CD4-positive, alpha-beta T cell treated with Interleukin-17A for 1 hour (primary cell): ENCODE results near the gene CCSAP.

Experiments
- DNase-seq: peaks from one replicate; pipeline ENCODE4 v3.0.0-alpha.2; 2020

The CCSAP gene

GRCh38 chr1:229364207-229365065, 21.6 kb upstream of the CCSAP start:
- no peak for DNase-seq

DNA sequence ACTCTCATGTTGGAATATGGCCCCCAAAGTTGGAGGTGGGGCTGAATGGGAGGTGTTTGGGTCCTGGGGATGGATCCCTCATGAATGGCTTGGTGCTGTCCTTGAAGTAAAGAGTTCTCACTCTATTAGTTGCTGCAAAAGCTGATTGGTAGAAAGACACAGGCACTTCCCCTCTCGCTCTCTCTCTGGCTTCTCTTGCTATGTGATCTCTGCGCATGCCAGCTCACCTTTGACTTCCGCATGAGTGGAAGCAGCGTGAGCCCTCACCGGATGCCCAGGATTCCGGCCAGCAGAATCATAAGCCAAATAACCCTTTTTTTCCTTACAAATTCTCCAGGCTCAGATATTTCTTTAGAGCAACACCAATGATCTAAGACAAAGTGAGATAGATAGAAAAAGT, 20.9 kb upstream of the CCSAP start:
- no peak for DNase-seq

- DNase-seq: no peak
These were observed 17.6 kb upstream of the CCSAP start for GRCh38 chr1:229360420-229360819.

GRCh38 chr1:229355661-229356060, 12.8 kb upstream of the CCSAP start:
- DNase-seq: no peak

- no peak for DNase-seq
These were observed 11.4 kb upstream of the CCSAP start for GRCh38 chr1:229354226-229354625.

GRCh38 chr1:229352975-229353374, 10.1 kb upstream of the CCSAP start:
- no peak for DNase-seq

- no peak for DNase-seq
These were observed 6.9 kb upstream of the CCSAP start for GRCh38 chr1:229349463-229350385.

GRCh38 chr1:229347528-229347927, 4.7 kb upstream of the CCSAP start:
- no peak for DNase-seq

DNA sequence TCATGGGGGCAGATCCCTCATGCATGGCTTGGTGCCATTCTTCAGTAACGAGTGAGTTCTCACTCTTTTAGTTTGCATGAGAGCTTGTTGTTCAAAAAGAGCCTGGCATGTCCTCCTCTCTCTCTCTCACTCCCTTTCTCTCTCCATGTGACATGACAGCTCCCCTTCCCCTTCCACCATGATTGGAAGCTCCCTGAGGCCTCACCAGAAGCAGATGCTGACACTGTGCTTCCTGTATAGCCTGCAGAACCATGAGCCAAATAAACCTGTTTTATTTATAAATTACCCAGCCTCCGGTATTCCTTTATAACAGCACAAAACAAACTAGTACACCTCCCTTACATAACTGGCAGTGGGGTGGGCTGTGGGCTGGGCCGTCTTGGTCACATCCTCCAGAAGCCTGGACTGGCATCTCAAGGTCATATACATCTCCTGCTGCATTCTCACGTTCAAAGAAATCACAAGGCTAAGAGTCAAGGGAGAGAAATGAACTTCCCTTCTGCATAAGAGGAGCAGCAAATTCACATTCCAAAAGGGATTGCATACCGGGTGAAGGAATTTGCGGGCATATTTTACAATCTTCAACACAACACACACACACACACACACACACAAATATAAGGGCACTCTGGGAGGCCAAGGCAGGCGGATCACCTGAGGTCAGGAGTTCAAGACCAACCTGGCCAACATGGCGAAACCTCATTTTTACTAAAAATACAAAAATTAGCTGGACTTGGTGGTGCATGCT, 2.3 kb upstream of the CCSAP start:
- DNase-seq: no peak

- DNase-seq: no peak
These were observed 1.3 kb upstream of the CCSAP start for GRCh38 chr1:229344139-229344538.

- DNase-seq: peak; percentile 89
These were observed 832 bp downstream of the CCSAP start for GRCh38 chr1:229341774-229342655.

GRCh38 chr1:229340496-229340895, 2.4 kb downstream of the CCSAP start:
- no peak for DNase-seq

- DNase-seq: no peak
These were observed 3.3 kb downstream of the CCSAP start for GRCh38 chr1:229339520-229339919.

- no peak for DNase-seq
These were observed 3.8 kb downstream of the CCSAP start for GRCh38 chr1:229339086-229339485.

- DNase-seq: no peak
These were observed 6.5 kb downstream of the CCSAP start for GRCh38 chr1:229336345-229336744.

- no peak for DNase-seq
These were observed 8.1 kb downstream of the CCSAP start for GRCh38 chr1:229334716-229335115.

DNA sequence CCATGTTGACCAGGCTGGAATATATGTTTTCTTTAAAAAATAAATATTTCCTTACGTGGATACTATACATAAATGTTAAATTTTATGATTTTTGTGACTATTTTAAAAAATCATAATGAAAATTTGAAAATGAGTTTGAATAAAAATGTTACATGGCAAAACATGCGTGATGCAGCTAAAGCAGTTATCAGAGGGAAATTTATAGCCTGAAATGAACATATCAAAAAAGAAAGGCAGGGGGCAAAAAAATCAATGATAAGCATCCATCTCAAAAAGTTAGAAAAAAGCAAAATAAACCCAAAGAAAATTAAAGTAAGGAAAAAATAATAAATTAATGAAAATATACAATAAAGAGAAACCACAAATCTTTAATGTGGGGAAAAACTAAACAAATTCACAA, 8.6 kb downstream of the CCSAP start:
- no peak for DNase-seq

GRCh38 chr1:229328598-229329362, 14.1 kb downstream of the CCSAP start:
- DNase-seq: no peak

- peak; percentile 66 for DNase-seq
These were observed 15.1 kb downstream of the CCSAP start for GRCh38 chr1:229327765-229328164.

- peak; percentile 51 for DNase-seq
These were observed 16.2 kb downstream of the CCSAP start for GRCh38 chr1:229326601-229327000.

GRCh38 chr1:229325853-229326487, 16.9 kb downstream of the CCSAP start:
- peak; percentile 31 for DNase-seq
